Posterior vena cava (tissue), 2 donors: ENCODE results near the gene CNTNAP2. TPM values are rescaled to one million over a fixed set of nuclear protein-coding genes. Genes with fewer than 3 reads are reported as not detected.
A peak's percentile ranks its signal among the peaks of the same experiment; 100 is the strongest.

Experiments used
- DNase-seq: peaks from one replicate; pipeline ENCODE4 v3.0.0-alpha.2; 2020; ENCODE audit warnings: low spot score
- intact Hi-C, 2 donors: fragments of 100-400 bp; cut with DNase I; formaldehyde crosslinking; loops; one replicate each; pipeline versions ENCODE4 v1.14.1 to v1.14.2; 2022 to 2023
- long read RNA-seq, 2 donors: library from polyadenylated mRNA; unstranded; transcript quantifications; one replicate each; pipeline ENCODE4 v2.0.0, GENCODE V29; 2020 to 2021
- total RNA-seq, 2 donors: library from RNA; stranded (reverse); fragmentation: NEBNext Ultra II Directional; extraction: Animal tissue kit (Norgen Biotek cat#: 25700); gene quantifications; one replicate each; pipeline ENCODE4 v1.2.1, GENCODE V29; 2021
- donor health status: DM: yes; HTN: yes; CAD: no.
- donor health status: DM: yes; HTN: yes; CAD: no.

CNTNAP2 gene
- not detected for total RNA-seq
- long read RNA-seq, donor 1, result 0 reads
- long read RNA-seq, donor 2, result 0 reads

- DNase-seq, result peak; percentile 74
- intact Hi-C loops, result no loop called here
These were observed at the start of gene CNTNAP2 for GRCh38 chr7:146116521-146117222. TSS of gene CNTNAP2 (plus strand) at chr7:146116801. CDS start at chr7:146116877, 76 bp downstream.

DNA sequence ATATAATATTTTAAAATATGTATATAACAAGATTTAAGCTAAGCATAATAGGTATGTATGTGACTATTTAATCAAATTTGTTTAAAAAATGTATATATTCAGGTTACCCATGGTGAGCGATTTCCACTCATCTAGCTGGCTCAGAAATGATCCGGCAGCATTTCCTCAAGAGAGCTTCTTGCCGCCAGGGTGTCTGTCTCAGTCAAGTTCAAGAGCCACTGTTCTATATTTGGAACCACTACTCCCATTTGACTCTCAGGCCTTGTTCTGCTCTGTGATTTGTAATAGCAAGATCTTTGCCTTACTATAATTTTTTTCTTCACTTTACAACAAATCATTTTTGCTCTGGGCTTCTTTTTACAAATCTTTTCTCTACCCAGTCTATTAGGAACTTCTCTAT is 48.7 kb upstream of the CNTNAP2 start:
- intact Hi-C loops, result no loop called here
- no peak for DNase-seq

- DNase-seq, result no peak
- intact Hi-C loops, result no loop called here
These were observed 42.3 kb upstream of the CNTNAP2 start for GRCh38 chr7:146074195-146074765.

DNA sequence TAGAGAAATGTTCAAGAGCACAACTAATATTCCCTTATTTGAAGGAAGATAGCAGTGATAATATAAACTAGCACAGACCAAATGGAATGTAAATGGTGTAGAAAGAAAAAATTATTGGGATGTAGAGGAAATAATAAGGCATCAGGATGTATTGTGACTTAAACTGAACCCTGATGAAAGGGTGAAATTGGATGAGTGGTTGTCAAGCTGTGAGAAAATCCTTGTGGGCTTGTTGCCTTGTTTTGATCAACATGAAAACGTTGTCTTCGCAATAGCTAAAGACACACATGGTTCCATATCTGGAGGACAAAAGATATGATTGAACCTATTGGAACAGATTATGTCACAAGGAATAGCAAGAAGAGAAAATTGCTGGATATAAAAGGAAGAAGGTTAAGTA is 40.3 kb upstream of the CNTNAP2 start:
- DNase-seq, result no peak

GRCh38 chr7:146084086-146084485 is 32.5 kb upstream of the CNTNAP2 start:
- no peak for DNase-seq
- intact Hi-C loops, result no loop called here

More for the DNA sequence above, 40.3 kb upstream of the CNTNAP2 start:
- intact Hi-C loops, result no loop called here

DNA sequence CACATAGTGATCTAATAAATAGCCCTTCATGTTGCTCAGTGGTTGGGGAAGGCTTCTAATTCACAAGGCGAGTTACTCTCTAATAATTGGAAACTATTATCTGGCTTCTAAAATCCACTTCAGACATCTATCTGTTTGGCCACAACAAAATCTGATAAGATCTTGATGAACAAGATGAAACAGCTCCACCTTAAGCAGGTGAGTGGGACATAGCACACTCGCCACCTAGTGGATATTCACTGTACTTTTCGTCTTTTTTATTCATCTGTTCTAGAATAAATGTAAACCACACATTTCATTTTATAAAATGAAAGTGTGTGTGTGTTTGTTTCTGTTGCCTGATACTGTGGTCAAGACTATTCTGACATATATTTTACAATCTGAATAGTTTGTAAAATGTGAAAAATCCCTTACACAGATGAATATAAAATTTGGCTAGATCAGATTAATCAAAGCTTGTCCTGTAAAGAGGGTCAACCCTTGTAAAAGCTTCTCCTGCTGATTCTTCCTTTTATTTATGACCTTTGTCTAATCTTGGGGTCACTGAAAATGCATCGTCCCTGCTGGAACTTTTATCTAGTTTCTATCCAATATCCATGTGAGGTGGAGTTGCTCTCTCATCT is 26.5 kb upstream of the CNTNAP2 start:
- intact Hi-C loops, result no loop called here
- no peak for DNase-seq

DNA sequence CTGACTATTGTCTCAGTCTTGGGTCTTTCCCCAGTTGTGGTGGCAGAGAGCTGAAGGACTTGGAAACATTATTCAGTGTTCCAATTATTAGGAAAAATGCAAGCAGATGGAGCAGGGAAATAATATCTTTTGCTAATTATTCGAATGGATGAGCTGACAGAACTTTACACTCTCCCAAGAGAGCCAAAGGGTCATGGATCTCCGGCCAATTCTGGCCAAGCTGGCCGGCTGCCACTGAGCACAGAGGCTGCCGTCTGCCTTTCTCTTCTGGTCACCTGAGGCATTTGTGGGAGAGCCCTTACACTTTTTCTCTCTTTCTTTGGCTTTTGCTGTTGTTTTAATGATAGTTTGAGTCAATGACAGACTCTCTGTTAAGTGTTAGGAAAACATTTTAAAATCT is 22.2 kb upstream of the CNTNAP2 start:
- intact Hi-C loops, result no loop called here
- peak; percentile 32 for DNase-seq

- DNase-seq, result no peak
- intact Hi-C loops, result no loop called here
These were observed 19.6 kb upstream of the CNTNAP2 start for GRCh38 chr7:146096994-146097393.

DNA sequence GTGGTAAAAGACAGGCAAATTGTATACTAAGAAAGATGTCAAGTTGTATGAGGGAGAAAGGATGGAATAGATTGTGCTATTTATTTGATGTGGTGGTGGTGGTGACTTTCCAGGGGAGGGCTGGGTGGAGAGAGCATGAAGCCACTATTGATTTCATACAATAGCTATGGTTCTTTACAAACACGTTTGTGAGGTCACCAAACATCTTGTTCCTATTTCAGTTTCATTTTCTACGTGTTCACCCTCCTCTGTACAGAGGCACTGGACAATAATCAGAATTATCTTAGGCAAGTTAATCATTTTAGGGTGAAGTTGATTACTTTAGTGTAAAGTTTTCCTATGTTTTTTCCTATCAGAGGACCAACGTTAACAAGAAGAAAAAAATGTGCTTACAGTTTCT is 10.3 kb upstream of the CNTNAP2 start:
- intact Hi-C loops, result loop anchor here in 1 of 2 donors (10.0 kb wide), 1 partner anchor 1252 kb away; no protein-coding TSS in a partner anchor
- no peak for DNase-seq

DNA sequence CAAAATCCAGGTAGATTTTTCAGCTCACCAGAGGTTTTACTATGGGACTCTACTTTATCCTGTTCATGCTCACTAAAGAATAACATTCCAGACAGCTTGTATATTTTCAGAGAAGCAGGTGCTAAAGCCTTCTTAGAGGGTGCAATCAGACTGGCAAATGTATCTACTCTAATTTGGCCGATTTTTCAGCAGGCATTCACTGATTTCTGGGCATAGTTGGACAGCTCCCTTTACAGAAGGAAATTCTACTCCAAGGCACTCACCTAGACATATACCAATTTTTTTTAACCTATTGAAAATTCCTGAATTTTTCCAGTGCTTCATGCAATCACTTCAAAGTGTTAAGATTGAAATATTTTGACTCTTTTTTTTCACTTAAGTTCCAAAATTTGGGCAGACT is 3.8 kb upstream of the CNTNAP2 start:
- no peak for DNase-seq
- intact Hi-C loops, result no loop called here

GRCh38 chr7:146115548-146115850 is 1.1 kb upstream of the CNTNAP2 start:
- DNase-seq, result no peak
- intact Hi-C loops, result no loop called here

- intact Hi-C loops, result no loop called here
- peak; percentile 82 for DNase-seq
These were observed 615 bp upstream of the CNTNAP2 start for GRCh38 chr7:146115851-146116520.

GRCh38 chr7:146117576-146117975 is 975 bp downstream of the CNTNAP2 start:
- DNase-seq, result no peak
- intact Hi-C loops, result no loop called here

DNA sequence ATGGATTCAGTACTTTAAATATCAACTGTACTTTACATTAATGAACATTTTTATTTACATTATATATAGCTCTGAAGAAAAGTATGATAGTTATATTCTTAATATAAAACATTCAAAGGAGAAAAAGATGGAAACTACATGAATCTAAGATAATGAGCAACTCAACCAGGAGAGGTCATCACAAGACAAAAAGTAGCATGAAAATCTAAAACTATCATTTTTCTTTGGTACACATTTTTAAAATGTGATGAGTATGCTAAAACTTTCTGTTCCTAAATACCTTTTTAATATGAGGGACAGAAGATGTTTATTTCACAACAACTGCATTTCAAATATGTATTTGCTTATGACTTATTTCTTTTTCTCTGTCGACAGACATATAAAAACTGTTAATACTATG is 2.4 kb downstream of the CNTNAP2 start:
- intact Hi-C loops, result no loop called here
- no peak for DNase-seq

DNA sequence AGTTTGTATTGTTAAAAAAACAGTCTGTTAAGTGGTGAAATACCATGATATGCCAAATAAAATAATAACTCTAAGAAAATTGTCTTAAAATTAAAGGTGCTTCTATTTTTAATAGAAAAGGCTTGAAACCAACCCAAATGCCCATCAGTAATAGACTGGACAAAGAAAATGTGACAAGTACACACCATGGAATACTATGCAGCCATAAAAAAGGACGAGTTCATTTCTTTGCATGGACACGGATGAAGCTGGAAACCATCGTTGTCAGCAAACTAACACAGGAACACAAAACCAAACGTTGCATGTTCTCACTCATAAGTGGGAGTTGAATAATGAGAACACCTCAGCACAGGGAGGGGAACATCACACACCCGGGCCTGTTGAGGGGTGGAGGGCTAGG is 7.1 kb downstream of the CNTNAP2 start:
- intact Hi-C loops, result no loop called here
- no peak for DNase-seq

GRCh38 chr7:146126767-146127509 is 10.3 kb downstream of the CNTNAP2 start:
- intact Hi-C loops, result no loop called here
- no peak for DNase-seq

- intact Hi-C loops, result no loop called here
- DNase-seq, result no peak
These were observed 12.7 kb downstream of the CNTNAP2 start for GRCh38 chr7:146129296-146129695.

GRCh38 chr7:146129997-146130396 is 13.4 kb downstream of the CNTNAP2 start:
- intact Hi-C loops, result no loop called here
- DNase-seq, result peak; percentile 78

- intact Hi-C loops, result no loop called here
- no peak for DNase-seq
These were observed 15.1 kb downstream of the CNTNAP2 start for GRCh38 chr7:146131701-146132100.
